GM23338 (cell line): ENCODE measurements around the gene FANCD2OS. TPM values are rescaled to one million over a fixed set of nuclear protein-coding genes. Genes with fewer than 3 reads are reported as not detected.

ENCODE experiments used
- ATAC-seq: fragments of 200-7000 bp; cut with Tn5 transposase; 3 replicates; pipeline ENCODE4 v1.9.1; 2020
- DNase-seq: peaks from one replicate; pipeline ENCODE4 v3.0.0-alpha.2; 2015; ENCODE audit warnings: low spot score
- H2AFZ ChIP-seq: fragments of 200-600 bp; sonication (generic); 2 replicates; pipeline ENCODE4 v1.8.0; 2016; ENCODE audit warnings: antibody characterized with exemption, mild to moderate bottlenecking, moderate library complexity
- H3F3A ChIP-seq: fragments of 200-600 bp; sonication (generic); replicated peaks from 2 replicates; pipeline ENCODE4 v1.8.0; 2017; ENCODE audit warnings: antibody characterized with exemption, mixed run types, low read depth
- H3K27ac ChIP-seq: fragments of 200-600 bp; sonication (generic); 2 replicates; pipeline ENCODE4 v1.6.1; 2016; ENCODE audit warnings: low read depth
- H3K27me3 ChIP-seq: fragments of 200-600 bp; sonication (generic); 2 replicates; pipeline ENCODE4 v1.8.0; 2016; ENCODE audit warnings: mild to moderate bottlenecking, mixed run types, moderate library complexity; ENCODE audit not compliant: insufficient read depth
- H3K36me3 ChIP-seq: fragments of 200-600 bp; sonication (generic); 2 replicates; pipeline ENCODE4 v1.8.0; 2016; ENCODE audit warnings: mild to moderate bottlenecking; ENCODE audit not compliant: insufficient read depth
- H3K4me1 ChIP-seq: fragments of 200-600 bp; sonication (generic); 2 replicates; pipeline ENCODE4 v1.8.0; 2016; ENCODE audit warnings: mild to moderate bottlenecking, moderate library complexity; ENCODE audit not compliant: insufficient read depth
- H3K4me2 ChIP-seq: fragments of 200-600 bp; sonication (generic); 2 replicates; pipeline ENCODE4 v1.7.1; 2017; ENCODE audit warnings: mixed run types
- H3K4me3 ChIP-seq: fragments of 200-600 bp; sonication (generic); 2 replicates; pipeline ENCODE4 v1.6.1; 2016; ENCODE audit warnings: mixed run types
- H3K79me2 ChIP-seq: fragments of 200-600 bp; sonication (generic); replicated peaks from 2 replicates; pipeline ENCODE4 v1.8.0; 2017; ENCODE audit warnings: mild to moderate bottlenecking; ENCODE audit not compliant: insufficient read depth
- H3K9me2 ChIP-seq: fragments of 200-600 bp; sonication (generic); 2 replicates; pipeline ENCODE4 v1.8.0; 2017; ENCODE audit not compliant: insufficient read depth
- H4K20me1 ChIP-seq: fragments of 200-600 bp; sonication (generic); replicated peaks from 2 replicates; pipeline ENCODE4 v1.8.0; 2017; ENCODE audit warnings: mild to moderate bottlenecking; ENCODE audit not compliant: insufficient read depth
- H3K27ac Mint-ChIP-seq: 2 replicates; pipeline ENCODE4 v1.8.0; 2020; ENCODE audit warnings: inconsistent platforms, mild to moderate bottlenecking, moderate library complexity, mixed read lengths
- H3K27me3 Mint-ChIP-seq: 3 replicates; pipeline ENCODE4 v1.8.0; 2022; ENCODE audit warnings: low read depth, mild to moderate bottlenecking, moderate library complexity, mixed read lengths, inconsistent platforms; ENCODE audit not compliant: insufficient read depth, poor library complexity
- H3K36me3 Mint-ChIP-seq: 3 replicates; pipeline ENCODE4 v1.8.0; 2021; ENCODE audit warnings: low read depth, mild to moderate bottlenecking, inconsistent platforms, moderate library complexity, mixed read lengths
- H3K4me1 Mint-ChIP-seq: 3 replicates; pipeline ENCODE4 v1.8.0; 2020; ENCODE audit warnings: mild to moderate bottlenecking, inconsistent platforms, mixed read lengths
- H3K4me3 Mint-ChIP-seq: 3 replicates; pipeline ENCODE4 v1.8.0; 2021; ENCODE audit warnings: moderate library complexity, mild to moderate bottlenecking, inconsistent platforms, mixed read lengths
- H3K9me3 Mint-ChIP-seq: 3 replicates; pipeline ENCODE4 v1.8.0; 2020; ENCODE audit warnings: moderate library complexity, mild to moderate bottlenecking, inconsistent platforms, mixed read lengths
- CREB1 ChIP-seq: fragments of 250-450 bp; sonication (Bioruptor Pico); IDR thresholded peaks from 2 replicates; pipeline ENCODE4 v1.5.0; 2020; ENCODE audit warnings: low read depth, mild to moderate bottlenecking, moderate library complexity
- EZH2 ChIP-seq: fragments of 200-600 bp; sonication (generic); IDR thresholded peaks from one replicate; pipeline ENCODE4 v1.8.0; 2017; ENCODE audit warnings: antibody characterized with exemption, mild to moderate bottlenecking, low read depth; ENCODE audit not compliant: unreplicated experiment
- EZH2phosphoT487 ChIP-seq: fragments of 200-600 bp; sonication (generic); IDR thresholded peaks from one replicate; pipeline ENCODE4 v1.8.1; 2018; ENCODE audit warnings: antibody characterized with exemption; ENCODE audit not compliant: unreplicated experiment
- JUNB ChIP-seq: IDR thresholded peaks from one replicate; pipeline ENCODE4 v1.6.1; 2016; ENCODE audit warnings: antibody characterized with exemption; ENCODE audit not compliant: unreplicated experiment
- NANOG ChIP-seq: IDR thresholded peaks from 2 replicates; pipeline ENCODE4 v1.6.1; 2016; ENCODE audit warnings: antibody characterized with exemption, borderline replicate concordance
- POLR2AphosphoS5 ChIP-seq: IDR thresholded peaks from 2 replicates; pipeline ENCODE4 v1.6.1; 2016; ENCODE audit warnings: antibody characterized with exemption, low read depth
- STAT1 ChIP-seq: IDR thresholded peaks from one replicate; pipeline ENCODE4 v1.6.1; 2016; ENCODE audit warnings: antibody characterized with exemption; ENCODE audit not compliant: unreplicated experiment
- ZNF114 ChIP-seq: fragments of 250-450 bp; sonication (Bioruptor Pico); IDR thresholded peaks from 2 replicates; pipeline ENCODE4 v1.5.0; 2020; ENCODE audit warnings: mild to moderate bottlenecking, moderate library complexity
- ZNF331 ChIP-seq: fragments of 250-450 bp; sonication (Bioruptor Pico); IDR thresholded peaks from 2 replicates; pipeline ENCODE4 v1.5.0; 2020; ENCODE audit warnings: low read depth, mild to moderate bottlenecking, moderate library complexity
- polyA plus RNA-seq: library from polyadenylated mRNA; unstranded; fragments of >200 nt; fragmentation: Nextera tagmentation; extraction: Ambion mirVana; gene quantifications from 2 replicates; pipeline ENCODE4 v1.2.1, GENCODE V29; 2016
- total RNA-seq: library from RNA; depleted of rRNA; stranded (reverse); fragments of >200 nt; shearing (Covaris generic); gene quantifications from 2 replicates; pipeline ENCODE4 v1.2.3, GENCODE V29; 2014
- TF ChIP-seq, protein P1 (sequence below): fragments of 250-450 bp; sonication (Bioruptor Pico); IDR thresholded peaks from 2 replicates; pipeline ENCODE4 v1.5.0; 2020; ENCODE audit warnings: mild to moderate bottlenecking, moderate library complexity
- TF ChIP-seq, protein P2 (sequence below): IDR thresholded peaks from one replicate; pipeline ENCODE4 v1.6.1; 2018; ENCODE audit warnings: antibody characterized with exemption; ENCODE audit not compliant: unreplicated experiment
- TF ChIP-seq, protein P3 (sequence below), 2 experiments: fragments of 200-600 bp in 1 of 2; sonication (generic) in 1 of 2; conservative IDR thresholded peaks; 2 replicates each; pipeline versions ENCODE4 v1.5.1 to v1.6.1; 2016 to 2017; ENCODE audit warnings: antibody characterized with exemption in 2 of 2, low read depth in 2 of 2, mild to moderate bottlenecking in 2 of 2, moderate library complexity in 1 of 2
- TF ChIP-seq, protein P4 (sequence below): IDR thresholded peaks from 2 replicates; pipeline ENCODE4 v1.6.1; 2016; ENCODE audit warnings: antibody characterized with exemption

FANCD2OS gene
- total and polyA plus RNA-seq, 2 experiments from 2014 or later = 0.94 TPM; not detected in 1

DNA sequence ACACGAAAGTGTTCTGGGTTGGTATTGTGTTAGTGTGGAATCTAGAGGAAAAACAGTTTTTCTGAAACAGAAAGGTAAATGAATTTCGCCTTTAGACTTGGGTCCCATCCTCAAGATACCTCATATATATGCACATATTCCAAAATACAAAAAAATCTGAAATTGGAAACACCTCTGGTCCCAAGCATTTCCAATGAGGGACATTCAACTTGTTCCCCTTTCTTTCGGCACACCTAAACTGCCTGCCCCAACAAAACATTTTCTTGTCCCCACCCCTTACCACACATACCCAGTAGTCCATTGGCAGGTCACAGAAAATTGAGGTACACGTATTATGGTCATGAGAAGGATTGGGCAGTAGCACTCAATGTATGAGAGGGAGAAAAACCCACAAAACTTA is 47.6 kb upstream of the FANCD2OS start:
- TF ChIP-seq, protein P1, sequence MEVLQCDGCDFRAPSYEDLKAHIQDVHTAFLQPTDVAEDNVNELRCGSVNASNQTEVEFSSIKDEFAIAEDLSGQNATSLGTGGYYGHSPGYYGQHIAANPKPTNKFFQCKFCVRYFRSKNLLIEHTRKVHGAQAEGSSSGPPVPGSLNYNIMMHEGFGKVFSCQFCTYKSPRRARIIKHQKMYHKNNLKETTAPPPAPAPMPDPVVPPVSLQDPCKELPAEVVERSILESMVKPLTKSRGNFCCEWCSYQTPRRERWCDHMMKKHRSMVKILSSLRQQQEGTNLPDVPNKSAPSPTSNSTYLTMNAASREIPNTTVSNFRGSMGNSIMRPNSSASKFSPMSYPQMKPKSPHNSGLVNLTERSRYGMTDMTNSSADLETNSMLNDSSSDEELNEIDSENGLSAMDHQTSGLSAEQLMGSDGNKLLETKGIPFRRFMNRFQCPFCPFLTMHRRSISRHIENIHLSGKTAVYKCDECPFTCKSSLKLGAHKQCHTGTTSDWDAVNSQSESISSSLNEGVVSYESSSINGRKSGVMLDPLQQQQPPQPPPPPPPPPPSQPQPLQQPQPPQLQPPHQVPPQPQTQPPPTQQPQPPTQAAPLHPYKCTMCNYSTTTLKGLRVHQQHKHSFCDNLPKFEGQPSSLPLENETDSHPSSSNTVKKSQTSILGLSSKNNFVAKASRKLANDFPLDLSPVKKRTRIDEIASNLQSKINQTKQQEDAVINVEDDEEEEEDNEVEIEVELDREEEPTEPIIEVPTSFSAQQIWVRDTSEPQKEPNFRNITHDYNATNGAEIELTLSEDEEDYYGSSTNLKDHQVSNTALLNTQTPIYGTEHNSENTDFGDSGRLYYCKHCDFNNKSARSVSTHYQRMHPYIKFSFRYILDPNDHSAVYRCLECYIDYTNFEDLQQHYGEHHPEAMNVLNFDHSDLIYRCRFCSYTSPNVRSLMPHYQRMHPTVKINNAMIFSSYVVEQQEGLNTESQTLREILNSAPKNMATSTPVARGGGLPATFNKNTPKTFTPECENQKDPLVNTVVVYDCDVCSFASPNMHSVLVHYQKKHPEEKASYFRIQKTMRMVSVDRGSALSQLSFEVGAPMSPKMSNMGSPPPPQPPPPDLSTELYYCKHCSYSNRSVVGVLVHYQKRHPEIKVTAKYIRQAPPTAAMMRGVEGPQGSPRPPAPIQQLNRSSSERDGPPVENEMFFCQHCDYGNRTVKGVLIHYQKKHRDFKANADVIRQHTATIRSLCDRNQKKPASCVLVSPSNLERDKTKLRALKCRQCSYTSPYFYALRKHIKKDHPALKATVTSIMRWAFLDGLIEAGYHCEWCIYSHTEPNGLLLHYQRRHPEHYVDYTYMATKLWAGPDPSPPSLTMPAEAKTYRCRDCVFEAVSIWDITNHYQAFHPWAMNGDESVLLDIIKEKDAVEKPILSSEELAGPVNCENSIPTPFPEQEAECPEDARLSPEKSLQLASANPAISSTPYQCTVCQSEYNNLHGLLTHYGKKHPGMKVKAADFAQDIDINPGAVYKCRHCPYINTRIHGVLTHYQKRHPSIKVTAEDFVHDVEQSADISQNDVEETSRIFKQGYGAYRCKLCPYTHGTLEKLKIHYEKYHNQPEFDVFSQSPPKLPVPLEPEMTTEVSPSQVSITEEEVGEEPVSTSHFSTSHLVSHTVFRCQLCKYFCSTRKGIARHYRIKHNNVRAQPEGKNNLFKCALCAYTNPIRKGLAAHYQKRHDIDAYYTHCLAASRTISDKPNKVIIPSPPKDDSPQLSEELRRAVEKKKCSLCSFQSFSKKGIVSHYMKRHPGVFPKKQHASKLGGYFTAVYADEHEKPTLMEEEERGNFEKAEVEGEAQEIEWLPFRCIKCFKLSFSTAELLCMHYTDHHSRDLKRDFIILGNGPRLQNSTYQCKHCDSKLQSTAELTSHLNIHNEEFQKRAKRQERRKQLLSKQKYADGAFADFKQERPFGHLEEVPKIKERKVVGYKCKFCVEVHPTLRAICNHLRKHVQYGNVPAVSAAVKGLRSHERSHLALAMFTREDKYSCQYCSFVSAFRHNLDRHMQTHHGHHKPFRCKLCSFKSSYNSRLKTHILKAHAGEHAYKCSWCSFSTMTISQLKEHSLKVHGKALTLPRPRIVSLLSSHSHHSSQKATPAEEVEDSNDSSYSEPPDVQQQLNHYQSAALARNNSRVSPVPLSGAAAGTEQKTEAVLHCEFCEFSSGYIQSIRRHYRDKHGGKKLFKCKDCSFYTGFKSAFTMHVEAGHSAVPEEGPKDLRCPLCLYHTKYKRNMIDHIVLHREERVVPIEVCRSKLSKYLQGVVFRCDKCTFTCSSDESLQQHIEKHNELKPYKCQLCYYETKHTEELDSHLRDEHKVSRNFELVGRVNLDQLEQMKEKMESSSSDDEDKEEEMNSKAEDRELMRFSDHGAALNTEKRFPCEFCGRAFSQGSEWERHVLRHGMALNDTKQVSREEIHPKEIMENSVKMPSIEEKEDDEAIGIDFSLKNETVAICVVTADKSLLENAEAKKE (CRISPR knock-in tag) = no peak
- TF ChIP-seq, protein P2, sequence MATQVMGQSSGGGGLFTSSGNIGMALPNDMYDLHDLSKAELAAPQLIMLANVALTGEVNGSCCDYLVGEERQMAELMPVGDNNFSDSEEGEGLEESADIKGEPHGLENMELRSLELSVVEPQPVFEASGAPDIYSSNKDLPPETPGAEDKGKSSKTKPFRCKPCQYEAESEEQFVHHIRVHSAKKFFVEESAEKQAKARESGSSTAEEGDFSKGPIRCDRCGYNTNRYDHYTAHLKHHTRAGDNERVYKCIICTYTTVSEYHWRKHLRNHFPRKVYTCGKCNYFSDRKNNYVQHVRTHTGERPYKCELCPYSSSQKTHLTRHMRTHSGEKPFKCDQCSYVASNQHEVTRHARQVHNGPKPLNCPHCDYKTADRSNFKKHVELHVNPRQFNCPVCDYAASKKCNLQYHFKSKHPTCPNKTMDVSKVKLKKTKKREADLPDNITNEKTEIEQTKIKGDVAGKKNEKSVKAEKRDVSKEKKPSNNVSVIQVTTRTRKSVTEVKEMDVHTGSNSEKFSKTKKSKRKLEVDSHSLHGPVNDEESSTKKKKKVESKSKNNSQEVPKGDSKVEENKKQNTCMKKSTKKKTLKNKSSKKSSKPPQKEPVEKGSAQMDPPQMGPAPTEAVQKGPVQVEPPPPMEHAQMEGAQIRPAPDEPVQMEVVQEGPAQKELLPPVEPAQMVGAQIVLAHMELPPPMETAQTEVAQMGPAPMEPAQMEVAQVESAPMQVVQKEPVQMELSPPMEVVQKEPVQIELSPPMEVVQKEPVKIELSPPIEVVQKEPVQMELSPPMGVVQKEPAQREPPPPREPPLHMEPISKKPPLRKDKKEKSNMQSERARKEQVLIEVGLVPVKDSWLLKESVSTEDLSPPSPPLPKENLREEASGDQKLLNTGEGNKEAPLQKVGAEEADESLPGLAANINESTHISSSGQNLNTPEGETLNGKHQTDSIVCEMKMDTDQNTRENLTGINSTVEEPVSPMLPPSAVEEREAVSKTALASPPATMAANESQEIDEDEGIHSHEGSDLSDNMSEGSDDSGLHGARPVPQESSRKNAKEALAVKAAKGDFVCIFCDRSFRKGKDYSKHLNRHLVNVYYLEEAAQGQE = no peak
- TF ChIP-seq, protein P3, sequence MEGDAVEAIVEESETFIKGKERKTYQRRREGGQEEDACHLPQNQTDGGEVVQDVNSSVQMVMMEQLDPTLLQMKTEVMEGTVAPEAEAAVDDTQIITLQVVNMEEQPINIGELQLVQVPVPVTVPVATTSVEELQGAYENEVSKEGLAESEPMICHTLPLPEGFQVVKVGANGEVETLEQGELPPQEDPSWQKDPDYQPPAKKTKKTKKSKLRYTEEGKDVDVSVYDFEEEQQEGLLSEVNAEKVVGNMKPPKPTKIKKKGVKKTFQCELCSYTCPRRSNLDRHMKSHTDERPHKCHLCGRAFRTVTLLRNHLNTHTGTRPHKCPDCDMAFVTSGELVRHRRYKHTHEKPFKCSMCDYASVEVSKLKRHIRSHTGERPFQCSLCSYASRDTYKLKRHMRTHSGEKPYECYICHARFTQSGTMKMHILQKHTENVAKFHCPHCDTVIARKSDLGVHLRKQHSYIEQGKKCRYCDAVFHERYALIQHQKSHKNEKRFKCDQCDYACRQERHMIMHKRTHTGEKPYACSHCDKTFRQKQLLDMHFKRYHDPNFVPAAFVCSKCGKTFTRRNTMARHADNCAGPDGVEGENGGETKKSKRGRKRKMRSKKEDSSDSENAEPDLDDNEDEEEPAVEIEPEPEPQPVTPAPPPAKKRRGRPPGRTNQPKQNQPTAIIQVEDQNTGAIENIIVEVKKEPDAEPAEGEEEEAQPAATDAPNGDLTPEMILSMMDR (conservative IDR thresholded peaks at IDR 0.05; ENCODE audit: low read depth in 2 of 2) = no peak
- TF ChIP-seq NANOG = no peak
- no peak for TF ChIP-seq EZH2phosphoT487
- no peak for TF ChIP-seq STAT1
- no peak for TF ChIP-seq CREB1
- TF ChIP-seq, protein P4, sequence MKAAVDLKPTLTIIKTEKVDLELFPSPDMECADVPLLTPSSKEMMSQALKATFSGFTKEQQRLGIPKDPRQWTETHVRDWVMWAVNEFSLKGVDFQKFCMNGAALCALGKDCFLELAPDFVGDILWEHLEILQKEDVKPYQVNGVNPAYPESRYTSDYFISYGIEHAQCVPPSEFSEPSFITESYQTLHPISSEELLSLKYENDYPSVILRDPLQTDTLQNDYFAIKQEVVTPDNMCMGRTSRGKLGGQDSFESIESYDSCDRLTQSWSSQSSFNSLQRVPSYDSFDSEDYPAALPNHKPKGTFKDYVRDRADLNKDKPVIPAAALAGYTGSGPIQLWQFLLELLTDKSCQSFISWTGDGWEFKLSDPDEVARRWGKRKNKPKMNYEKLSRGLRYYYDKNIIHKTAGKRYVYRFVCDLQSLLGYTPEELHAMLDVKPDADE = no peak
- no peak for TF ChIP-seq ZNF331 (CRISPR knock-in tag)
- no peak for TF ChIP-seq ZNF114 (CRISPR knock-in tag)
- no peak for TF ChIP-seq POLR2AphosphoS5
- no peak for TF ChIP-seq EZH2
- no peak for TF ChIP-seq JUNB
- no peak overlapping the region for H3K4me3 Mint-ChIP-seq
- no peaks in the 10 kb centered on the region for H3K9me2 ChIP-seq
- no peak for ATAC-seq
- no peak for DNase-seq
- H3K4me1 ChIP-seq = no peaks in the 10 kb centered on the region
- no peaks in the 10 kb centered on the region for H3K27me3 ChIP-seq
- H3F3A ChIP-seq = 0 out of 2 replicates have a peak, but pooled peaks cover 5% of the 10 kb centered on the region
- no peaks in the 10 kb centered on the region for H3K27me3 Mint-ChIP-seq
- no peaks in the 10 kb centered on the region for H3K9me3 Mint-ChIP-seq
- H3K4me1 Mint-ChIP-seq = no peaks in the 10 kb centered on the region
- no peak overlapping the region for H3K27ac ChIP-seq
- H2AFZ ChIP-seq = no peak overlapping the region
- H3K36me3 ChIP-seq = peaks cover 19% of the 10 kb centered on the region; the same call in 1 of the 2 replicates
- H3K36me3 Mint-ChIP-seq = peaks cover 28% of the 10 kb centered on the region
- no peaks in the 10 kb centered on the region for H3K79me2 ChIP-seq
- H3K4me3 ChIP-seq = no peak overlapping the region
- no peak overlapping the region for H3K27ac Mint-ChIP-seq
- H3K4me2 ChIP-seq = no peak overlapping the region
- 0 out of 2 replicates have a peak, but pooled peaks cover 4% of the 10 kb centered on the region for H4K20me1 ChIP-seq
